GM12865 (cell line): Measurements from ENCODE around the gene PLEKHF1.

Experiments
- DNase-seq: peaks from one replicate; pipeline ENCODE4 v3.0.0; 2010; ENCODE audit warnings: low read depth
- H3K4me3 ChIP-seq: 2 replicates; pipeline ENCODE4 v1.5.1; 2011; ENCODE audit warnings: mild to moderate bottlenecking, low read depth, low read length, control low read depth
- TF ChIP-seq, protein P1 (sequence below): IDR thresholded peaks from 2 replicates; pipeline ENCODE4 v1.5.1; 2011; ENCODE audit warnings: low read length, control low read depth, low read depth, inconsistent platforms; ENCODE audit not compliant: insufficient read depth; ENCODE audit errors: missing control alignments

Gene PLEKHF1

DNA sequence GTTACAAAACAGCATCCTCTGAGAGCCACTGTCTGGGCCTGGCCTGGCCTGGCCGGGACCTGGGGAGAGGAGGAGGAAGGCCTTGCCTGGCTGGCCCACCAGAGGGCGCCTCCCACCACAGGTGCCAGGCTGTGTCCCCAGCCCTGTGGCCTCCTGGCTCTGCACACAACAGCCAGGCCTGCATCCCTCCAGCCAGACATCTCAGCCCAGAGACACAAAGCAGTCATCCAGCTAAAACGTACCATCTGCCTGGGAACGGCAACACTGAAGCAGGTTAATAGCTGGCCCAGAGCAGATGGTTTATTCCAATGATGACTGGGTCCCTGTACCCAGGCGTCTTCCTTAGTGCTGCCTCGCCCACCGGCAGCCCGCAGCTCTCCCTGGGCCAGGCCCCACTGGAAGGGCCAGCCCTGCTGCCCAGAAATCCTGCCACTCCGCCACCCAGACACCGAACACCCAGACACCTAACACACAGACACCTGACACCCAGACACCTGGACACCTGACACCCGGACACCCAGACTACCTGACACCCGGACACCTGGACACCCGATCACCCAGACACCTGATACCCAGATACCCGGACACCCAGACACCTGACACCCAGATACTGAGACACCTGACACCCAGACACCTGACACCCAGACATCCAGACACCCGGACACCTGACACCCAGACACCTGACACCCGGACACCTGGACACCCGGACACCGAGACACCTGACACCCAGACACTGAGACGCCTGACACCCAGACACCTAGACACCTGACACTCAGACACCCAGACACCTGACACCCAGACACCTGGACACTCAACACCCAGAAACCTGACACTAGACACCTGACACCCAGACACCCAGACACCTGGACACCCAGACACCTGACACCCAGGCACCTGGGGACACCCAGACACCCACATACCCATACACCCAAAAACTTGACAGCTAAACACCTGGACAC is 29.7 kb downstream of the PLEKHF1 start:
- DNase-seq: peak; percentile 84
- TF ChIP-seq, protein P1, sequence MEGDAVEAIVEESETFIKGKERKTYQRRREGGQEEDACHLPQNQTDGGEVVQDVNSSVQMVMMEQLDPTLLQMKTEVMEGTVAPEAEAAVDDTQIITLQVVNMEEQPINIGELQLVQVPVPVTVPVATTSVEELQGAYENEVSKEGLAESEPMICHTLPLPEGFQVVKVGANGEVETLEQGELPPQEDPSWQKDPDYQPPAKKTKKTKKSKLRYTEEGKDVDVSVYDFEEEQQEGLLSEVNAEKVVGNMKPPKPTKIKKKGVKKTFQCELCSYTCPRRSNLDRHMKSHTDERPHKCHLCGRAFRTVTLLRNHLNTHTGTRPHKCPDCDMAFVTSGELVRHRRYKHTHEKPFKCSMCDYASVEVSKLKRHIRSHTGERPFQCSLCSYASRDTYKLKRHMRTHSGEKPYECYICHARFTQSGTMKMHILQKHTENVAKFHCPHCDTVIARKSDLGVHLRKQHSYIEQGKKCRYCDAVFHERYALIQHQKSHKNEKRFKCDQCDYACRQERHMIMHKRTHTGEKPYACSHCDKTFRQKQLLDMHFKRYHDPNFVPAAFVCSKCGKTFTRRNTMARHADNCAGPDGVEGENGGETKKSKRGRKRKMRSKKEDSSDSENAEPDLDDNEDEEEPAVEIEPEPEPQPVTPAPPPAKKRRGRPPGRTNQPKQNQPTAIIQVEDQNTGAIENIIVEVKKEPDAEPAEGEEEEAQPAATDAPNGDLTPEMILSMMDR: peak; percentile 91
- no peak overlapping the region for H3K4me3 ChIP-seq

DNA sequence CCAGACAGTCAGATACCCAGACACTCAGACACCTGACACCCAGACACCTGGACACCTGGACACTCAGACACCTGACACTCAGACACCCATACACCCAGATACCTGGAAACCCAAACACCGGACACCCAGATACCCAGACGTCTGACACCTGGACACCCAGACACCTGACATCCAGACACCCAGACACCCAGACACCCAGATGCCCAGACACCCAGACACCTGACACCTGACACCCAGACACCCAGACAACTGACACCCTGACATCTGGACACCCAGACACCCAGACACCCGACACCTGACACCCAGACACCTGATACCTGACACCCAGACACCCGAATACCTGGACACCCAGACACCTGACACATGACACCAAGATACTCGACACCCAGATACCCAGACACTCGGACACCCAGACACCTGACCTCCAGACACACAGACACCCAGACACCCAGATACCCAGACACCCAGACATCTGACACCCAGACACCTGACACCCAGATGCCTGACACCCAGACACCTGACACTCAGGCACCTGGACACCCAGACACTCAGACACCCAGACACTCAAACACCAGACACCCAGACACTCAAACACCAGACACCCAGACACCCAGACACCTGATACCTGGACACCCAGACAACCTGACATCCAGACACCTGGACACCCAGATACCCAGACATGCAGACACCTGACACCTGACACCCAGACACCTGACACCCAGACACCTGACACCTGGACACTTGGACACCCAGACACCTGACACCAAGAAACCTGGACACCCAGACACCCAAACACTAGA is 30.7 kb downstream of the PLEKHF1 start:
- TF ChIP-seq, protein P1: no peak
- no peak for DNase-seq
- H3K4me3 ChIP-seq: no peak overlapping the region

DNA sequence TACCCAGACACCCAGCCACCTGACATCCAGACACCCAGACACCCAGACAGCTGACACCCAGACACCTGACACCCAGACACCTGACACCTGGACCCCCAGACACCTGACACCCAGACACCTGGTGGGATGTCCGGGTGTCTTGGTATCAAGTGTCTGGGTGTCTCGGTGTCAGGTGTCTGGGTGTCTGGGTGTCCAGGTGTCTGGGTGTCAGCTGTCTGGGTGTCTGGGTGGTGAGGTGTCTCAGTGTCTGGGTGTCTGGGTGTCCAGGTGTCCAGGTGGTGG is 31.2 kb downstream of the PLEKHF1 start:
- no peak overlapping the region for H3K4me3 ChIP-seq
- TF ChIP-seq, protein P1: no peak
- DNase-seq: no peak

DNA sequence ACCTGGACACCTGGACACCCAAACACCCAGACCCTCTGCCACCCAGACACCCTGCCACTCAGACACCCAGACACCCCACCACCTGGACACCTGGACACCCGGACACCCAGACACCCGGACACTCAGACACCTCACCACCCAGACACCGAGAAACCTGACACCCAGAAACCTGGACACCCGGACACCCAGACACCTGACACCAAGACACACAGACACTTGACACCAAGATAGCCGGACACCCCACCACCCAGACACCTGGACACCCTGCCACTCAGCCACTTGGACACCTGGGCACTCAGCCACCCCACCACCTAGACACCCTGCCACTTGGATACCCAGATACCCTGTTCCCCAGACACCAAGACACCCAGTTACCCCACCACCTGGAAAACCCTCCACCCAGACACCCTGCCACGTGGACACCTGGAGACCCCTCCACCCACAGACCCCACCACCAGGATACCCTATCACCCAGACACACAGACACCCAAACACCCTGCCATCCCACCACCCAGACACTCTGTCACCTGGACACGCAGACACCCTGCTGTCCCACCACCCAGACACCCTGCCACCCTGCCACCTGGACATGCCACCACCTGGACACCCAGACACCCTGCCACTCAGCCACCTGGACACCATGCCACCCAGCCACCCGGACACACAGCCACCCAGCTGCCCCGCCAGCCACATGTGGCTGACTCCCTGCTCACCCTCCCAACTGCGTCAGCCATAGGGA is 32.4 kb downstream of the PLEKHF1 start:
- TF ChIP-seq, protein P1: no peak
- H3K4me3 ChIP-seq: no peak overlapping the region
- no peak for DNase-seq

DNA sequence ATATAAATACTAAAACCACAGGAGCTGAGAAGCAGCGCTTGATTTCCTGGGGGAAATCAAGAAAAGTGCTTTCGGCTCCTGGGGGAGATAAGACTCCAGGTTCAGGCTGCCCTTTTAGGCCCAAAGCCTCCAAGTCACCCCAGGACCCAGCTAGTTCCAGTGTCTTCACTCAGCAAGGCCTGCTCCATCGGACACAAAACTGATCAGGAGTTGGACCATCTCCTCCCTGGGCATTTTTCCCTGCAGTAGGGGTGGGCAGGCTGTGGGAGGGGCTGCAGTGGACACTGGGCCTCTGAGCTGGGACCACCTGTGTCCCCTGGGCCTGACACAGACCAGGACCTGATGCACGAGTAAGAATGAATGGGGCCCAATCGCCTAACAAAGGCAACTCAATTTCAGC is 34.6 kb downstream of the PLEKHF1 start:
- no peak for DNase-seq
- TF ChIP-seq, protein P1: no peak
- no peak overlapping the region for H3K4me3 ChIP-seq

DNA sequence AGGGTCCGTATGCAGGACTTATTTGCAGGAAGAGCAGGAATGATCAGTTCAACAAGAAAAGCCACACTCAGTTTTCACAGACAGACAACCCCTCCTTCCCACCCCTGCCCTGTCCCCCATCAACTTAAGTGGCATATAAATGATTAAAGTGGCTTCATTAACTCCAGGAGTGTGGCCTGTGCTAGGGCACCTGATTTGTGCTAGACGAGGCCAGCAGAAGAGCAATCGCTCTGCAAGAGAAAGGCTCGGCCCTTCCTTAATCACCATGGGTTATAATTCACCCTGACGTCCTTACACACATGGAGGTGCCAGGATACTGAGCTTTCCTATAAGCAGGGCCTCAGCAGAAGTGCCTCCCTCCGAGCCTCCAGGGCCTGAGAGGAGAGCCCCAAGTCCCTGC is 35.2 kb downstream of the PLEKHF1 start:
- DNase-seq: no peak
- H3K4me3 ChIP-seq: no peak overlapping the region
- TF ChIP-seq, protein P1: no peak
